Right lobe of liver (tissue), 4 donors: ENCODE results near the gene FRMPD4.

ENCODE experiments used
- POLR2A ChIP-seq: fragments of 450-650 bp; IDR thresholded peaks from one replicate; pipeline ENCODE4 v1.6.1; 2017; ENCODE audit warnings: antibody characterized with exemption, mild to moderate bottlenecking
- TF ChIP-seq, protein P1 (sequence below), 4 donors: fragments of 200-600 bp in 3 of 4; fragments of 450-650 bp in 1 of 4; IDR thresholded peaks; one replicate each; pipeline versions ENCODE4 v1.5.1 to v1.8.0; 2016 to 2022; ENCODE audit warnings: antibody characterized with exemption in 4 of 4, mild to moderate bottlenecking in 2 of 4
- donor health status: DM: no; HTN: no; CAD: no.
- donor health status: DM: no; HTN: no; CAD: no.
- donor health status: DM: no; HTN: yes; CAD: no.

DNA sequence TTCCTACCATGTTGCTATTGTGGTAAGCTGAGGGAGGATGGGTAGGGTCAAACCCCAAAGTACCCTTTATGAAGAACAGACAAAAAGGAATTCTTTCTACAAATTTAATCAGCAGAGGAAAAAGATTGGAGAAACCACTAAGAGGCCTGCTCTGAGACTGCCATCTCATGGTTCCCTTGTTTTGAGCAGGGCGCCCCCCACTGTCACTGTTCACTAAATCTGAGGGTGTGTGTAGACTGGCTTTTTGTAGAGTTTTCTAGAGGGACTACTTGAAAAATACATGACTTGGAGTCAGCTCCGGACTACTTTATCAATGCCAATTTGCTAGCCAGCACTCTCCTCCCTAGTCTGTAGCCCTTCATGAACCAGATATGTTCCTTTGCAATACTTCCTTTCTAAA lies 324.8 kb downstream of the FRMPD4 start:
- no peak for TF ChIP-seq POLR2A
- TF ChIP-seq, protein P1, sequence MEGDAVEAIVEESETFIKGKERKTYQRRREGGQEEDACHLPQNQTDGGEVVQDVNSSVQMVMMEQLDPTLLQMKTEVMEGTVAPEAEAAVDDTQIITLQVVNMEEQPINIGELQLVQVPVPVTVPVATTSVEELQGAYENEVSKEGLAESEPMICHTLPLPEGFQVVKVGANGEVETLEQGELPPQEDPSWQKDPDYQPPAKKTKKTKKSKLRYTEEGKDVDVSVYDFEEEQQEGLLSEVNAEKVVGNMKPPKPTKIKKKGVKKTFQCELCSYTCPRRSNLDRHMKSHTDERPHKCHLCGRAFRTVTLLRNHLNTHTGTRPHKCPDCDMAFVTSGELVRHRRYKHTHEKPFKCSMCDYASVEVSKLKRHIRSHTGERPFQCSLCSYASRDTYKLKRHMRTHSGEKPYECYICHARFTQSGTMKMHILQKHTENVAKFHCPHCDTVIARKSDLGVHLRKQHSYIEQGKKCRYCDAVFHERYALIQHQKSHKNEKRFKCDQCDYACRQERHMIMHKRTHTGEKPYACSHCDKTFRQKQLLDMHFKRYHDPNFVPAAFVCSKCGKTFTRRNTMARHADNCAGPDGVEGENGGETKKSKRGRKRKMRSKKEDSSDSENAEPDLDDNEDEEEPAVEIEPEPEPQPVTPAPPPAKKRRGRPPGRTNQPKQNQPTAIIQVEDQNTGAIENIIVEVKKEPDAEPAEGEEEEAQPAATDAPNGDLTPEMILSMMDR (IDR thresholded peaks at IDR 0.05): no peak
